Measurements from ENCODE around the gene TTLL10.

The TTLL10 gene

DNA sequence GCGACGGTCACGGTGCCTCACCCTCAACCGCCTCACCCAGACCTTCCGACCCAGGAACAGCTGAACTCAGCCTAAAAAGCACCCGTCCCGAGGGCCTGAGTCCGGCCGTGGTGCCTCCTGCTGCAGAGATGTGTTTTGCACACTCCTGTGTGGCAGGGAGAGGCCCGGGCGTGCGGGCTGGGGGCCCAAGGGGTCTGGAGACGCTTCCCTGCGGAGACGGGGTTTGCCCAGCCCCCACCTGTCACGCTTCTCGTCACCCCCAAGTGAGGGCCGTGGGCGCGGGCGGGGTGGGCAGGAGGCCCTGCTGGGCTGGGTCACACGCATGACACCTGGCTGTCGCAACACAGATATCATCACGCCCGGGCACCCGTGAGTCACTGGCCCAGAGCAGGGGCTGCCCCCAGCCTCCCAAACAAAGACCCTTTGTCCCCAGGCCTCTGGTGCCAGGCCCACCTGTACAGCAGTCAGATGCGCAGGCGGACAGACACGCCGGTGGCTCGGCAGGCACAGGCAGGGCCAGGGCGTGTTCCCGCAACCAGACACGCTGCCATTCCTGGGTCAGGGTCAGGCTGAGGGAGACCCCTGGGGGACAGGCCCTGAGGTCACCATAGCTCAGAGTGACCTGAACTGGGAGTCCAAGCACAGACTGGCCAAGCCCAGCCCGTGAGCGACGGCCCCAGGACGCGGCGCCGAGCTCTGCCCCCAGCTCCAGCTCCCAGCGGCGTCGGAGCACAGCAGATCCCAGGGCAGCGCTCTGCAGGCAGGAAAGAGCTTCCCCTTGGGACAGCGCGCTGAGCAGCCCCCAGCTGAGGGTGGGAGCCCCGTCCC lies 64.4 kb downstream of the TTLL10 start:
- no peak for DNase-seq

DNA sequence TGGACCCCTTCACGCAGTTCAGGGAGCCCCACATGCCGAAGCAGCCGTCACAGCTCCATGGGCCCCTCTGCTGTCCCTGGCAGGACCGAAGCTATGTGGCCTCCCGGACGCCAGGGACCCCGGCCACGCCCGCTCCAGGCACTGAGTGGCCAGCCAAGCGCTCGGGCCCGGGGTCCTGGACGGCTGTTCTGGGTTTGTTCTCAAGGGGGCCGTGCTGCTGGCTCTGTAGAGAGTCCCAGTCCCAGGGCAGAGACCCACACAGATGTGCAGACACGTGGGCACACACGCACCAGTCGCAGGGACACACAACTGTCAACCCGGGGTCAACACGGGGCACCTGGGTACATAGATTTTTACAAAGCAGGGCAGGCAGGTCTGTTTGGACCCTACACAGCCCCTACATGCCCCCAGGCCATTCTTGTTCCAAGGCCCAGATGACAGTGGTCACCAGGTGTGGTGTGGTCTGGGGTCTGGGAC lies 65.1 kb downstream of the TTLL10 start:
- DNase-seq: no peak

DNA sequence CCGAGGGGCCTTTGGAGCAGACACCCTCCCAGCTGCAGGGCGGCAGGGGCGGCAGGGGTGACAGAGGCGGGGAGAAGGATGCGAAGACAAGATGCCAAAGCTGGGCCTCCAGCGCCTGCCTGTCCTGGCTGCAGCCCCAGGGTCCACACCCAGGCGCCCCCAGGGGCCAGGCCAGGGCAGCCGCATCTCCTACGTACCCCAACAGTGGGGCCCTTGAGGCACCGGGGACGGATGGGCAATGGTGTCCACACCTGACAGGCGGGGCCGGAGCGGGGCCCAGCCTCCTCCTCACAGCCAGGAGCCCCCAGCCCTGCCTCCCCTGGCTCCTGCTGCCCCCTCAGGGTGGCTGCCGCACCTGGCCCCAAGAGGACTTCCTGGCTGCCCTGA lies 65.5 kb downstream of the TTLL10 start:
- DNase-seq: no peak

DNA sequence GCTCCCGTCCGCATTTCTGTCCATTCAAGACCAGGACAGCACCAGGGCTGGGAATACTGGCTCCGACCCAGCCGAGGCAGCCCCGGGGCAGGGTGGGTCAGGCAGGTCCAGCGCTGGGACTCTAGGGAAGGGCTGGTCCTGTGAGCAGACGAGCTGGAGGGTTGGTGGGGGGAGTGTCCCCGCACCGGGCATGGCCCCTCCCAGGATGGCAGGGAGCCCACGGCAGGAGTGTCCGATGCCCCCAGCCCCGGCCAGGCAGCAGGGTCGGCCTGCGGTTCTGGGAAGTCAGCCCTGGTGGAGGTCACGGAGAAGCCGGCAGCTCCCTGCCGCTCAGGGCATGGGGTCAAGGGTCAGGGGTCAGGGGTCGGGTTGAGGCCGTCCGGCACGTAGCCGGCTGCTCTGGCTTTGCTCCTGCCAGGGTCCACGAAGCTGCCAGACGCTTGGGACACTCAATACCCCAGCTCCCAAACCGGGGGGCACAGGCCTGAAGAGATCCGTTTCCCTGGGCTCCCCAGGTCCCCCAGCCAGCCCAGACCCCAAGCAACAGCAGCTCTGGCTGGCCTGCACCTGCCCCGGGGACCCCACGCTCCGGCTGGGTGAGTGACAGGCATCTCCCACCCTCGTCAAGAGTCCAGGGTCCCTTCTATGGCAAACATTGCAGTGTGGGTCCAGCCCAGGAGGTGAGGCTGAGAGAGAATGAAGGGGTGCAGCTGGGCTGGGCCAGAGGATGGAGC lies 66.1 kb downstream of the TTLL10 start:
- DNase-seq: no peak

DNA sequence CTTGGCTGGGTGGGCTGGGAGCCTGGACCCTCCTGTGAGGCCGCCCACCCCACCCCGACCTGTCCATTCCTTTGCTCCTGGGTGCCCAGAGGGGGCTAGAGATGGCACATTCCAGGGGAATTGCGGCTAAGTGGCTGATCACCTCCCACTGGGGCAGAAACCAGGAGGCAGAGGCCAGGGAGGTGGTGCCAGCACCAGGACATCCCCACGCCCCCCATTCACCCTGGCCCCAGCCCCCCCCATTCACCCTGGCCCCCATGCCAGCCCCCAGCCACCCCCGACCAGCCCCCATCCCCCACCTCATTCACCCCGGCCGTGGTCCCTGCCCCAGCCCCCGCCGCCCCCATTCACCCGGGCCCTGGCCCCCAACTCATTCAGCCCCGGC lies 66.7 kb downstream of the TTLL10 start:
- DNase-seq: no peak

DNA sequence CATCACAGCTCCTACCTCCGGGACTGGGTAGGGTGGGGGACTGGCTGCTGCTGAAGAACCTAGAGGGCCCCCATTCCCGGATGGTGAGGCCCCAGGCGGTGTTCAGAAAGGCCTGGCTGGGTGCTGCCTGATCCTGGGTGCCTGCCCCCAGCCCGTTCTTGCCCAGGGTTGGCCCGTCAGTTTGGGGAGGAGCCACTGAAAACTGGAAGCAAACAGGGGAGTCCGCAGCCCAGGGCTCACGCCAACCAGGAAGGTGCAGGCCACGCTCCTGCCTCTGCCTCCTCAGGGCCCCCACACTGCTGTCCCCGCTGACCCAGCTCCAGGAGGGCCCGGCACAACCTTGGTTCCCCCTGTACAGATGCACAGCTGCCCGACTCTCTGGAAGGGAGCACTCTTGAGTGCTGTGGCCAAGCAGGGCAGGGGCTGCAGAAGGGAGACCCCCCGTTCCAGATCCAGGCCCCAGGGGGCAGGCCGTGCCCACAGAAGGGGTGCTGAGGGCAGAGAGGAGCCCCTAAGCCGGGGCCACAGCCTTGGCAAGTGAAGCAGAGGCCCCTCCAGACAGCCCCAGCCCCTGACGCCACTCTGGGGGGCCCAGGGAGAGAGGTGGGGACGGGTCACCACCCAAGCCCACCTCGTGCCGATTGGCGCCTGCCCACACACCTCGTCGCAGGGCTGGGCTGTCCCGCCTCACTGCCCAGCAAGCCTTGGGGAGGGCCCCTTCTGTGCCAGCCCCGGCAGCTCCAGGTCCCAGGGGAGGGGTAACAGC lies 67.3 kb downstream of the TTLL10 start:
- DNase-seq: no peak

DNA sequence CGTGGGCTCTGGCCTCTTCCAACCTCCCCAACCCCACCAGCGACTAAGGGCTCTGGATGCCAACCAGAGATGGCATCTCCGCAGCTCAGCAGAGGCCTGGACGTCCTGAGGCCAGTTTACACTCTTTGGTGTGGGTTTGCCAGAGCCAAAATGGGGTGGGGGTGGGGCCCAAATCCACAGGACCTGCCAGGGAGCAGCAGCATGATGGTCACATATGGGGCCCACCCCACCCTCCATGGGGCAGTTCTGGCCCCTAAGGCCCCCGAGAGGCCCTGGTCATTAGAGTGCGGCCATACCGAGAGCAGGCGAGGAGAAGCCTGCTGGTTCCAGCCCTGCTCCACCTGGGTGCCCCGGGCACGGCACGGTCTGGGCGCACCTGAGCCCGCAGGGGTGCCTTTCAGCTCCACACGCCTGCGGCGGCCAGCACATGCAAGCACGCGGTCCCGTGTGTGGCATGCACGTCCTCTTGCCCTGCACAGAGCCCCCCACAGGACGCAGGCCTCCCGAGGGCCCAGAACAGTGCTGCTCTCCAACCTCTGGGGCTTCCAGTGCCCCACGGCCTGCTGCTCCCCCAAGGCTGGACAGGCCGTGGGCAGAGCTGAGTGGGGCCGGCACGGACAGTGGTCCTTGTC lies 68.0 kb downstream of the TTLL10 start:
- no peak for DNase-seq

DNA sequence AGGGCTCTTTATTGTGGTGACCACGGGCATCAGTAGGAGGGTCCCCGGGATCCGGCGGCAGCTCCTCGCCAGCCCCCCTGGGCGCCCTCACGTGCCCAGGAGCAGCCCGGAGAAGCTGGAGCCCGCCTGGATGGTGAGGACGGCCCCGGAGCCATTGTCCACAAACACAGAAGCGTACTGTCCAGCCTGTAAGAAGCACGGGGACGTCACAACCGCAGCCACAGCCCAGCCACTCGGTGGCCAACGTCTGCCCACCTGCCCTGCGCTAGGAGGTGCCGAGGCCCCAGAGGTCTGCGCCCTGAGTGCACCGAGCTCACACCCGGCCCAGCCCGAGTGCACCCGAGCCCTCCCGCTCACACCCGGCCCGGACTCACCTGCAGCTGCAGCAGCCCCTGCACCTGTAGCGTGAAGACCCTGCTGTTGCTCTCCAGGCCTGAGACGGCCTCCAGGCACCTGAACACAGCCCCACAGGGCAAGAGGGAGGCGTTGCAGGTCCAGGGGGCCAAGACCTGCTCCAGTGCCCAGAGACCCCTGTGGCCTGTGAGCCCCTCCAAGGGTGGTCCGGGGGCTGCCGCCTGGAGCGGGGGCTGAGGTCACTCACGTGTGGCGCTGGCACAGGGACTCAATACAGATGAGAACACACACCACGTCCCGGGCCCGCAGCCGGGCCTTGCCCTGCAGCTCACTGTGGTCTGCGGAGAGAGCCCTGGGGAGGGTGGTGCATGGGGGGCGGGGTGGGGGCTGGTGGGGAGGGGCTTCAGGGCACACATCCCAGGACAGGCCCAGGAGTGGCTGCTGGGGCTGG lies 69.0 kb downstream of the TTLL10 start:
- no peak for DNase-seq

DNA sequence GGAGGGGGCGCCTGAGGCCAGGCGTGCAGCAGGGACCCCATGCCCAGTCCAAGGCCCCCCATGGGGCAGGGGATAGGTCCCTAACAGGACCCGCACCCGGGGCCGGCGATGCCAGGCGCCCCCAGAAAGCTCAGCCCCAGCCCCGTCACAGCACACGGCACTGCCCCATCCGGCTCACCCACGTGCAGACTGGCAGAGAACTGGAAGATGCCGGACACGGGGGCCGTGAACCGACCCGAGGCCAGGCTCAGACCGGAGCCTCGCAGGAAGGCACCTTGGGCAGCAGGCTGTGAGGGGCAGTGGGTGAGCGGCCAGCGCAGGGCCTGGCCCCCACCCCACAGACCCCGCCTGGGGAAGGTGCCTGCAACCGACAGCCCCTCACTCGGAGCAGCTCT lies 69.6 kb downstream of the TTLL10 start:
- DNase-seq: no peak

DNA sequence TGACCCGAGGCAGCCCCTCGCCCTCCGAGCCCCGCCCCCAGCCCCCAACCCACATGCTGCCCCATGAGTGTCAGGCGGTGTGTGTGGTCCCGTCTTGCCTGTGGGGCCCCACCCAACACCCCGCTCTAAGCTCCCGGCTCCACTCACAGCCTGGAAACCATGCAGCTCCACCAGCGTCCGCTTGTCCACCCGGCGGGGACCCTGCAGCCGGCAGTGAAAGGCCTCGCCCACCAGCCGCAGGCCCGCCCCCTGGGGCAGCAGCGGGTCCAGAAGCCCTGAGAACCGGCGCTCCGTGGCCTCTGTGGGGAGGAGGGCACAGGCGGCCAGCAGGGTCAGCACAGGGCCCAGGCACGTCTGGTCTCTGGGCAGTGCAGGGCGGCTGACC lies 70.1 kb downstream of the TTLL10 start:
- no peak for DNase-seq

DNA sequence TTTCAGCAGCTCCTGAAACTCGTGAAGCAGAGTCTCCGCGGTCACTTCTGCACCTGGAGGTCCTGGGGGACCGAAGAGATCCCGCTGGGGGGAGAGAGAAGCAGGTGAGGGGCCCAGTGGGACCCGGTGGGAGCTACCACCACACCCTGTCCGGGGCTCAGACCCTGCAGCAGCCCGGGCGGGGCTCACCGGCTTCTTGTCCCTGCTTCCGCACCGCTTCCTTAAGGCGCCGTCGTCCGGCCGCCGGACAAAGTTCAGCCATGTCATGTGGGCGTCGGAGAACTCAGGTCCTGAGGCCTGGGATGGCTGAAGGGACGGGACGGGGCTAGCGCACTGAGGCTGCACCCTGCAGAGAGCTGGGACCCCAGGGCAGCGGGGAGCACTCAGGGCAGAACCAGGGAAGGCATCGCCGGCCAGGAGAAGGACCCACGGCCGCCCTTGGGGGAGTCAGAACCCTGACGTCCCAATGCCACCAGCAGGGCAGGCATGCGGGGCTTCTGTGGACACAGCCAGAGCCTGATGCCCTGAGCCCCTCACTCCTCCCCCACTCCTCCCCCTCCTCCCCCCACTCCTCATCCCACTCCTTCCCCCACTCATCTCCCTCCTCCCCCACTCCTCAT lies 70.6 kb downstream of the TTLL10 start:
- DNase-seq: no peak

DNA sequence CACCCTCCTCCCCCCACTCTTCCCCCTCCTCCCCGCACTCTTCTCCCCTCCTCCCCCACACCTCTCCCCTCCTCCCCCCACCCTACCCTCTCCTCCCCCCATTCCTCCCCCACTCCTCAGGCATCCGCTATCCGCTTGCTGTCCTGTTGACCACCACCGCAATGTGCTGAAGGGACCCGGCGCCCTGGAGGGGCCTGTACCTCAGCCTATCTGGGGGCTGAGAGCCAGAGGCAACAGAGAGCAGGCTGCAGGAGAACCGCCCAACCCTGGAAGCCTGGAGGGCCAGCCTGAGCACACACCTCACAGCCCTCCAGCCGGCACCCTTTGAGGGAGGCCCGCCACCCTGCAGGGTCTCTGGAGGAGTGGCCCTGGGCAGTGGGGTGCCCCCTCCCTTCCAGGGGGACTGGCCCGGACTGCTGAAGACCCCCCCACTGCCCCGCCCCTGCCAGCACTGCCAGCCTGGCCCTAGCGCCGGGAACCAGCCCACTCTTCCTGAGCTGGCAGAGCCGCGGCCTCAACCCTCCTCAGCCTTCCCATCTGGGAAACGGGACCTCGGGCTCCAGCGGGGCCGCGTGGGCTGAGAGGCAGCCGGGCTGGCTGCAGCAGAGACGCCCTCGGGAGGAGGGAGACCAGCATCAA lies 71.6 kb downstream of the TTLL10 start:
- DNase-seq: no peak

DNA sequence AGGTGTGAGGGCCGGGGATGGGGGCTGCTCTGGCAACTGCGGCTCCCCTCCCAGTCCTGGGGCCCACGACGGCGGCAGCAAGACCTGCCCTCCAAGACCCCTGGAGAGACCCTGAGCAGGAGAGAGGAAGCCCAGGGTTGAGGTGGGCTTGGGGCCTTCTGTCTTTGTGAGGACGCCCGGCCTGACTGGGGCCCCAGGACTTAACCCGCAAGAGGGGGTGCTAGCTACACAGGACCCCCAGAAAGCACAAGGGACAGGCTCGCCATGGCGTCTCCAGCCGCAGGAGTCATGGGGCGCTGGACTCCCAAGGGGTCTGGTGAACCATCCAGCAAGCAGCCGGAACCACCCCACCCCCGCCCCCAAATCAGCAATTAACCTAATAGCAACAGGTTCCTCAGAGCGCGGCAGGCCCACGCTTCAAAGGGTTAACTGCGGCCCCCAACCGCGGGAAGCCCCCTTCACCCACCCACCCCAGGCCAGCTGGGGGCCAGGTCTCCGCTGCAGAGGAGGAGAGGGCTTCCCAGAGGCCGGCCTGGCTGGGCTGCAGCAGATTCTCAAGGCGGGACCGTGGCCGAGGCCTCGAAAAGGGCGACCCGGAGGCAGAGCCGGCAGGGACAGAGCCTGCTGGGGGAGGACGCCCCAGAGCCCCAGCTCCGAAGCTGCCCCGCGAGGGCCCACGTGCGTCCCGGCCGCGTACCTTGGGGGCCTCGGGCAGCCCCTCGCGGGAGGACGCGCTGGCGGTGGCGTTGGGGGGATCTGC lies 72.3 kb downstream of the TTLL10 start:
- no peak for DNase-seq

DNA sequence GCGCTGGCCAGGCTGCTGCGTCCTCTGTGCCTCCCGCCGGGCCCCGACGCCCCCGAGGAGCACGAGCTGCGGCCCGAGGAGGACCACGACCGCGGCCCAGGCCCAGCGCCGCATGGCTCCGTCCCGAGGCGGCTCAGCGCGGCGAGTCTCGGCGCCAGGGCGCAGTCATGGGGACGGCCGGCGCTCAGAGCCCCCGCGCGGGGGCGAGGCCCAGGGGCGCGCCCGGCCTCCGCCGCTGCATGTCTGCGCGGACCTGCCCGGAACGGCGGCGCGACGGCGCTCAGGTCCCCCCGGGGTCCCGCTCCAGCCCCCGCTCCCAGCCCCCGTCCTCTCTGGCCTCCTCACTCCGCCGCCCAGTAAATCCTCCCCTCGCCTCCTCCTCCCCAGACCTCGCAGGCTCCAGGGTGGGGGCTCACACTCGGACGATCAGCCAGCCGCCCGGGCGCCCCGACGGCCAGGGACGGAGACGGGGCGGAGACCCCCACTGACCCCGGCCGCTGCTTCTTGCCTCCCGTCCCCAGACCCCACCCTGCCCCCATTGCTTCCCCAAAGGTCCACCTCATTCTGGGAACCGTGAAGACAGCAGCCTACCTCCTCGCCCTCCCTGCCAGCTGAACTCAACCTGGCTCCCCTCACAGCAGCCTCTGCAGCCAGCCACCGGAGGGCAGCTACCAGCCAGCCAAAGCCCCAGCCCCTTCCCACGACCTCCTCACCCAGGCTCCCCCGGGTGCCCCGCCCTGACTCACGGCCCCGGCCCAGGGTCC lies 73.1 kb downstream of the TTLL10 start, which contains the start of gene C1QTNF12:
TSS of gene C1QTNF12 (minus strand) at position 146 of the 764 bp plus-strand sequence. CDS start at position 114, 32 bp downstream.
- DNase-seq: no peak

DNA sequence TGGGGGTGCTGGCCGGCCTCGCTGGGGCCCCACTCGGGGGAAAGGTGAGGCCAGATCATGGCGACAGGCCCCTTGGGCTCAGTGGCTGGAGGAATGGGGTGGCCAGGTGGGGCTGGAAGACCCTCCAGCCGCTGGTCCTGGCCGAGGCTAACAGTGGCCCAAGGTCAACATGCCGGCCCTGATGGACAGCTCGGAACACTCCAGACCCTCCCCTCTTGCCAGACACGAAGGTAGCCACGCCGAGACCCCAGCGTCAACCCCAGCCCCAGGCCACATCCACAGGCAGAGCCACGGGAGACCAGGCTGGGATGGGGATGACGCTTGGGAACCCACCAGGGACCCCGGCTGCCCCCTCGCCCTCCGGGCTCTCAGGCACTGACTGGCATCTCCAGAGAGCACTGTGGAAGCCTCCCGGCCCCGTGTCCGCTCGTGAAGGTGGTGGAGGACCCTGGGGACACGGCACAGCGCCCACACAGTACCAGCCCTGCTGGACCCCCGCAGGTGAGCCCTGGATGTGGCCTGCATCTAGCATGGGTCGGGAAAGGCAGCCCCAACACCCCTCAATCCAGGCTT lies 73.7 kb downstream of the TTLL10 start:
- no peak for DNase-seq
